HG02610 (cell line): ENCODE results near the gene FASTK.

Source experiments
- ATAC-seq: cut with Tn5 transposase; IDR thresholded peaks from one replicate; pipeline ENCODE4 v1.9.1; 2021; ENCODE audit warnings: mild to moderate bottlenecking, moderate library complexity; ENCODE audit not compliant: unreplicated experiment

Gene FASTK

GRCh38 chr7:151118108-151119054 is 37.8 kb upstream of the FASTK start:
- no peak for ATAC-seq

DNA sequence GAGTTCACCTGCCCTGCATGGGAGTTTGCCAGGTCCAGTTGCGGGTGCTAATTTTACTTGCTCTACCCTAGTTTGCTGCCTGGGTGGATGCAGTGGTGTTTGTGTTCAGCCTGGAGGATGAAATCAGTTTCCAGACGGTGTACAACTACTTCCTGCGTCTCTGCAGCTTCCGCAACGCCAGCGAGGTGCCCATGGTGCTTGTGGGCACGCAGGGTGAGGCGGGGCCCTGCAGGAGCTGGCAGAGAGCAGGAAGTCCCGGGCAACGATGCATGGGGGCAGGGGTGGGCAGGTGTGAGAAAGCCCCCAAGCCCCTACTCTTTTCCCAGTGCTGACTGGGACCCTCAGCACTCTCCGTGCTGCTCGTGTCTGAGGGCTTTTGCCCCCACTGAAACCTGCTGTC is 37.0 kb upstream of the FASTK start:
- no peak for ATAC-seq

DNA sequence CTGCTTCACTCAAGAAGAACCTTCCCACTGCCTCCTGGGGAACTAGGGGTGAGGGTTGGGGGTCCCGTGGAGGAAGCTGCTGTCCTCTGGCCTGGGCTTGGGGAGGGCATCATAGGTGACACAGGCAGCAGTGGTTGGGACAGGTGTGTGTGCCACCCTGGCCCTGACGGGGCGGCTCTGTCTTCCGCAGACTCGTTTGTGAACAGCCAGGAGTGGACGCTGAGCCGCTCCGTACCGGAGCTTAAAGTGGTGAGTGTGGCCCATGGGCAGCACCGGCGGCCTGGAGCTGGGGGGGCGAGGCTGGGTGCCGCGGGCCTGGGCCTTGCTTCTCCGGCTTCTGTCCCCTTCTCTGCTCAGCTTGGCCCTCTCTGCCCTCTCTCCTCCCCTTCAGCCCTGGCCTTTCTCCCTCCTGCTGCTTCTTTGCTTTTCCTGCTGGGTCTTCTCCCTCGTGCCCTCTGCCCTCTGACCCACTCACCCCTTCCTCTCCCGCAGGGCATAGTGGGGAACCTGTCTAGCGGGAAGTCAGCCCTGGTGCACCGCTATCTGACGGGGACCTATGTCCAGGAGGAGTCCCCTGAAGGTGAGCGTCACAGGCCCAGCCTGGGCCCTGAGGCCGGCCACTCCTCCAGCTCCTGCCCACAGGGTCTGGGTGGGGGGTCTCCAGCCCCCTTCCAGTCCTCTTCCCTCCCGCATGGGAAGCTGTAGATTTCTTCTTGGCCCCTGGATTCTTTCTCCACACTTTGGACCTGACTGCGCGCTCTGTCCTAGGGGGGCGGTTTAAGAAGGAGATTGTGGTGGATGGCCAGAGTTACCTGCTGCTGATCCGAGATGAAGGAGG is 36.2 kb upstream of the FASTK start:
- no peak for ATAC-seq

- no peak for ATAC-seq
These were observed 35.3 kb upstream of the FASTK start for GRCh38 chr7:151115836-151116418.

GRCh38 chr7:151115121-151115835 is 34.7 kb upstream of the FASTK start:
- no peak for ATAC-seq

- ATAC-seq: no peak
These were observed 33.8 kb upstream of the FASTK start for GRCh38 chr7:151114151-151115090.

DNA sequence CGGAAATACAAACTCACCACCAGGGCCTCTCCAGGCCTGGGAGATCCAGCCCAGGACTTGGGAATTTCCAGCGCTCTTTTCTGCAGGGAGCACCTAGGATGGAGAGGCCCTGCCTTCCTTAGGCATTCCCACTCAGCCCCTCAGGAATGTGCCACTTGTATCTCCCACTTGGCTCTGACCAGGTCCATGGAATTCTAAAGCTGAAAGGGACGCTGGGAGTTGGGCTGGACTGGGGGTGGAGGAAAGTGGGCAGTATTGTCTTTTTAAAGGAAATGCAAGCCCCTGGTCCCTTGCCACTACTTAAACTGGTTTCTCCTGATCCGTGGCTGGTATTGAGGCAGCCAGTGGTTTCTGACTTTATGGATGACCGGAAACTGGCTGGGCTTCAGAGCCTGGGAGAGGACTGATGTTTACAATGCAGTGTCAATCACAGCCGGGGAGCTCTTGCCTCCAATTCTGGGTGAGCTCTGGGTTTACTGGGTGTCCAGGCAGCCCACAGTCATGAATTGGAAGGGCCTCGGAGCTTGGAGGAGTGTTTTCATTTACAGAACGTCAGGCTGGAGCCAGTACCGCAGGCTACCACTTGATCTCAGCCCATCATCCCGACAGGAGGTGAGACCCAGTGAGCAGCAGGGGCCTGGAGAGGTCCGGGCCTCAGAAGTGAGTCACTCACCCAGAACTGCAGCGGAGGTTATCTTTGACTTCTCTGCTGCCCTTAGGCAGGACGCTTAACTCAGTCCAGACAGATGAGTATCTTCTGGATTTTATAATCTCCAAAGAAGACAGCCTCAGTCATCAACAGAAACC is 32.9 kb upstream of the FASTK start:
- ATAC-seq: no peak

DNA sequence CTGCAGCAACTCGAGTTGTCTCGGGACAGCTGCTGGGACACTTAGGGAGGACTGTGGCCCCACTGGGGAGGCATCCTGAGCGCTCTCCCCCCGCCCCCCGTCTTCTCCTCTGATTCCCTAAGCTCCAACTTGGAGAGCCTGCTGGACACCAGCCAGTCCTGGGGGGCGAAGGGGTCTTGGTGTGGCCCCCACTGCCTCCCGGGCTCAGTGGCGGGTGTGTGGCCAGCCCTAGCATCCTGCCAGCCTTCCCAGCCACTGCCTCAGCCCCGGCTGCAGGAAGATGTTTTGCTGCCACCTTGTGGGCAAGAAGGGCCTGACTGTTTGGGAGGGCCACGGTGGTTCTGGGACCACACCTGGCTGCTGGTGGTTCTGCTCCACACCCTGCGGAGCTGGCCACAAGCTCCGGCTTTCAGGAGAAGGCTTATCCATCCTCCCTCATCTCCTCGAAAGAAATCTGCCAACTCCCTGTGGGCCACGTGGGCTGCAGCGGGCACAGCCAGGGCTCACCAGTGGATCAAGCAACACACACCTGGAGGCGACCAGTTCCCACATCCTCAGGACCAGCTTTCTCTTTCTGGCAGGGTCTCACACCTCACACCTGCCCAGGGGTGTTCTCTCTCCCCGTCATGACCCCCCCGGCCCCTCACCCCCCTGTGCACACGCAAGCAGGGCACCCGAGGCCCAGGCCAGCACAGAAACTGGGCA is 30.5 kb upstream of the FASTK start:
- ATAC-seq: peak; percentile 81

DNA sequence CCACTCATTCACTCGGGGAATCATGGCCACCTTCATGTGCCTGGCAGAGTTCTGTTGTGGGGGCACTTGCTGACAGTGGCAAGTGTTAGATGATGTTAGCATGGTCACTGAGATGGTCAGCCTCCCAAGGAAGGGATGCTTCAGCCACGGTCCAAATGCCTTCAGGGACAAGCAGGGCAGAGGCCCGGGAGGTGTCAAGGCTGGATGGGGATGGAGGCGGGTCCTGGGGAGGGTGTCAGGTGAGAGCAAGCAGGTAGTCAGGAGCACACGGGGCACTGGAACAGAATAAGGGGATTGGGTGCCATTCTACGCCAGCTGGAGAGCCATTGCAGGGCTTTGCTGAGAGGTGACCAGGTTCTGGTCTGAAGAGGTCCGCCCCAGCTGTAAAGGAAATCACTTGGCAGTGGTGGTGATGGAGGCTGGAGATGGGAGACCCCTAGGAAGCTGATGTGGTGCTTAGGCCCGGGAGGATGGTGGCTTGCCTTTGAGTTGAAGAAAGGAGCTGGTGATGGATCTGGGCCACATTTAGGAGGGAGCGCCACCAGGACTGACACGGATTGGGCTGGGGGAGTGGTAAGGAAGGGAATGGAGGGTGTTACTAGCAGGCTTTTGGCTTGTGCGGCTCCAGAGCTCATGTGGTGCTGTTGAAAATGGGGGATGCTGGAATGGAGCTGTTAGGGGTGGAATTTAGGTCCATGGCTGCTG is 29.8 kb upstream of the FASTK start:
- no peak for ATAC-seq

- no peak for ATAC-seq
These were observed 28.8 kb upstream of the FASTK start for GRCh38 chr7:151109094-151110048.

- ATAC-seq: no peak
These were observed 27.3 kb upstream of the FASTK start for GRCh38 chr7:151107882-151108281.

GRCh38 chr7:151104411-151105235 is 24.0 kb upstream of the FASTK start:
- no peak for ATAC-seq

DNA sequence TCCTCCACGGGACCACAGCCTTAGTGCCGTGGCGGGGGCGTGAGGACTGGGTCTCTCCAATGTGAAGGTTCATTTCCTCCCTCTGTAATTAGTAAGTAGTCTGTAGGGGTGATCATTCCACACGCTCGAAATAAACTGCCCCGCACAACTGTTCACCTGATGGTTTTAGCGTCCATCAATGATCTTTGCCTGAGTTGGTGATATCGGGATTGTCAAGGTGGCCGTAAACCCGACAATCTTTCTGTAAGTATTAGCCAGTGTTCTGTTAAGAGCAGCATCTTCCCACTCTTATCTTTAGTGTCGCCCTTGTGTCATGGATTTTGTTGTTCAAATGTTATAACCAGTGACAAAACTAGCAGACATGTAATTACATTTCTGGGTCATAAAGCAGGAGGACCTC is 23.4 kb upstream of the FASTK start:
- ATAC-seq: no peak

- no peak for ATAC-seq
These were observed 22.4 kb upstream of the FASTK start for GRCh38 chr7:151102991-151103390.

GRCh38 chr7:151101621-151102396 is 21.2 kb upstream of the FASTK start:
- ATAC-seq: no peak
